HEK293T (cell line): ENCODE data around the gene YPEL2.
"Not testable (repeated sequence)": the region's sequence is repeated elsewhere in the genome, so short reads cannot be mapped to it uniquely, and the experiment has no call there.

Experiments used
- BHLHE40 ChIP-seq: fragments of 450-650 bp; IDR thresholded peaks from 2 replicates; pipeline ENCODE4 v1.6.1; 2016; ENCODE audit warnings: mild to moderate bottlenecking, moderate library complexity, borderline replicate concordance
- CTBP1 ChIP-seq: fragments of 450-650 bp; IDR thresholded peaks from 2 replicates; pipeline ENCODE4 v1.6.1; 2016; ENCODE audit warnings: borderline replicate concordance
- ELF4 ChIP-seq: fragments of 450-650 bp; IDR thresholded peaks from 2 replicates; pipeline ENCODE4 v1.6.1; 2017; ENCODE audit warnings: antibody characterized with exemption
- FOXK2 ChIP-seq: fragments of 450-650 bp; IDR thresholded peaks from 2 replicates; pipeline ENCODE4 v1.6.1; 2016; ENCODE audit warnings: mild to moderate bottlenecking
- HDGF ChIP-seq: fragments of 450-650 bp; IDR thresholded peaks from 2 replicates; pipeline ENCODE4 v1.6.1; 2017; ENCODE audit warnings: antibody characterized with exemption, borderline replicate concordance
- L3MBTL2 ChIP-seq: fragments of 450-650 bp; conservative IDR thresholded peaks from 2 replicates; pipeline ENCODE4 v1.6.1; 2016; ENCODE audit warnings: mild to moderate bottlenecking
- LEF1 ChIP-seq: fragments of 450-650 bp; IDR thresholded peaks from 2 replicates; pipeline ENCODE4 v1.6.1; 2017; ENCODE audit warnings: mild to moderate bottlenecking, borderline replicate concordance
- NFRKB ChIP-seq: fragments of 450-650 bp; IDR thresholded peaks from 2 replicates; pipeline ENCODE4 v1.6.1; 2016; ENCODE audit warnings: mild to moderate bottlenecking, moderate library complexity
- PKNOX1 ChIP-seq: fragments of 450-650 bp; IDR thresholded peaks from 2 replicates; pipeline ENCODE4 v1.6.1; 2016
- SP1 ChIP-seq: fragments of 450-650 bp; IDR thresholded peaks from 2 replicates; pipeline ENCODE4 v1.6.1; 2017
- SUZ12 ChIP-seq: fragments of 450-650 bp; IDR thresholded peaks from 2 replicates; pipeline ENCODE4 v1.6.1; 2016; ENCODE audit warnings: mild to moderate bottlenecking
- TARDBP ChIP-seq: fragments of 450-650 bp; IDR thresholded peaks from 2 replicates; pipeline ENCODE4 v1.6.1; 2016

- TF ChIP-seq LEF1, PKNOX1, NFRKB, SUZ12, ELF4, FOXK2, CTBP1, HDGF, TARDBP, BHLHE40, SP1: not testable (repeated sequence)
- TF ChIP-seq L3MBTL2, result peak; percentile 87
These were observed 41.0 kb upstream of the YPEL2 start for GRCh38 chr17:59290302-59290998.
